NCI-H2107 (cell line): ENCODE measurements around the gene IREB2.
A peak's percentile ranks its signal among the peaks of the same experiment; 100 is the strongest.

Source experiments
- DNase-seq: peaks from one replicate; lab custom pipeline; 2025; lab: John Stamatoyannopoulos, UW

Gene IREB2

DNA sequence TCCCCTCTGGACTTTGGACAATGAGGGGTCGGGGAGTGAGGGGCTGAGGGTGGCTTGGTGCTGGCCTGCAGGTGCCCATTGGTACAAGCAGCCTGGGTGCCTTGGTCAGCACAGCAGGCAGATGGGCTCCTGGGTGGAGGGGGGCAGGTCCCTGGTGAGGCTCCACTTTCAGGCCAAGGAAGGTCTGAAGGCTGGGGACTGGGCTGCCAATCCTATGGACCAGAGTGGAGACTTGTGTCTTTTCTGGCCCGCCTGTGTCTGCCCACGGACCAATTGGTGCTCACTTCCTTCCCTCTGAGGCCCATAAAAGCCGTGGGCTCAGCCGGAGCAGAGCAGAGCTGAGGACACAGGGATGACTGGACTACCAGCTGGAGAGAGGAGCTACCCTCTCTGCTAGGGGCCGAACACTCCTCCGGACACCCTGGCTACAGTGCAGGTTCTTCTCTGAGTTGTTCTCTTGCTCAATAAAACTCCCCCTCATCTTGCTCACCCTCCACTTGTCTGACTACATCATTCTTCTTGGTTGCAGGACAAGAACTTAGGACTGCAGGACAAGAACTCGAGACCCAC is 31.9 kb upstream of the IREB2 start:
- DNase-seq, result no peak

DNA sequence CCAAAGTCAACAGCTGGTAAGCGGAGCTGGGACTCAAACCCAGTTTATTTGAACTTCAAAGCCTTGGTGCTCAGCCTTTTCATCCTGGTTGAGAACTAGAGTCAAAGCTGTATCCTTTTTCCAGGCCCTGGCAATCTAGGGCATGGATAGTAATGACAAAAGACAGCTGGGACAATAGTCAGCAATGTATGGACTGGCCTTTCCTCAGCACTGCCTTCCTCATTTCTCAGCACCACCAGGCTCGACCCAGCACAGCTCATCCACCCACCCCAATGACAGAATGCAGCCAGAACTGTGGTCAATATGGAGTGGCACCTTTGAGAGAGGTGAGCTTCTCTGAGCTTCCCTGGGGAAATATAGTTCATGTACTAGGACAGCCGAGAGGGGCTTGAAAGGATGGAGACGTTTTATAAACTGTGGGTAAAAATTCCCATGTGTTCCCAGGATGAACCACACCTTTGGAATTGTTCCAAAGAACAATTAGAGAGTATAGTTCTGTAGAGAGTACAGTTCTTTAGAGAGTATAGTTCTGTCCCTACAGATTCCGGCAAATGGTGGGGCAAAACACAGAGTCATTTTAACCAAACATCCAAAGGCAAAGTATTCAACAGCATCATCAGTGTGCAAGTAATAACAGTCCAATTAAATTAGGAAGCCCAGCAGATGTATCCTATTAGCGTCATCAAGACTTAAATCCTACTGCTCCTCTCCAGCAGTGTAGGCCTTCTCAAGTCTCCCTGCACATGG is 30.2 kb upstream of the IREB2 start:
- DNase-seq, result no peak

DNA sequence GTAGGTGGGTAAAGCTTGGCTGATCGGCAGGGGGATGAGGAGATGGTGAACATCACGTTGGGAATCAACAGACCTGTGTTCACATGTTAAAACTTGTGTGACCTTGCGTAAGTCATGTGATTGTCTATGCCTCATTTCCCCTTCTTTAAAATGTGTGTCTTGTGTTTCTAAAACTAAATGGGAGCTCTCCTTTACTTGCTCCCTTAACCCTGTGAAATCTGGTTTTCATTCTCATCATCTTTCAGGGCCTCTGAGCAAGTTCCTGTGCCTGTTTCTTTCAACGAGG is 29.7 kb upstream of the IREB2 start:
- DNase-seq, result no peak

DNA sequence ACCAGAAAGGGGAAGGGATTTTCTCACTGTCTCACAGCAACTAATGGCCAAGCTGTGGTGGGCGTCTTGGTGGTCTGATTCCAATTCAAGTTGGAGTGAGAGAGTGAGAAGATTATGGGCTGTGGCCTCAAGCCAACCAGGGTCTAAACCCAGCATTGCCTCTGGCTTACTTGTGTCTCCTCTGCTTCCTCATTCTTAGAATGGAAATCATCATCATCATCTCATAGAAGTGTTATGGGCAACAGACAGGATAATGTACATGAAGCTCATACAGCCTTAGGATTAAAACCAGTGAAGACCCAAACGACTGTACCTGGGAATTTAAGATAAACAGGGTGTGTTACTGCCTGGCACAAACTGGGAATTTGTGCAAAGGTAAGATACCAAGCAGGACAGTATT is 29.1 kb upstream of the IREB2 start:
- no peak for DNase-seq

DNA sequence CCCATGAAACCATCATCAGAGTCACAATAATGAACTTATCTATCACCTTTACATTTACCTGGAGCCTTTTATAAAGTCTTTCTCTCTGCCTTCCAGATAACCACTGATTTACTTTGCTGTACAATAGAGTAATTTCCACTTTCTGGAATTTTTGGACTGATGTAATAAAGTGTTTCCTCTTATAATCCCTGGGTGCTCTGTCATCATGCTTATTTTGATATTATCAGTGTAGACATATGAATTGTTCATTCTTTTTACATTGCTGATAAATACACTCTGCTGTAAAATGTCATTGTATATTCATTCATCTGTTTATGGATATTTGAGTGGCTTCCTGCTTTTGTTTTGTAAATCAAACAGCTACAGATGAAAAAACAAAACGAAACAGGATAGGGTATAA is 27.0 kb upstream of the IREB2 start:
- DNase-seq, result no peak

DNA sequence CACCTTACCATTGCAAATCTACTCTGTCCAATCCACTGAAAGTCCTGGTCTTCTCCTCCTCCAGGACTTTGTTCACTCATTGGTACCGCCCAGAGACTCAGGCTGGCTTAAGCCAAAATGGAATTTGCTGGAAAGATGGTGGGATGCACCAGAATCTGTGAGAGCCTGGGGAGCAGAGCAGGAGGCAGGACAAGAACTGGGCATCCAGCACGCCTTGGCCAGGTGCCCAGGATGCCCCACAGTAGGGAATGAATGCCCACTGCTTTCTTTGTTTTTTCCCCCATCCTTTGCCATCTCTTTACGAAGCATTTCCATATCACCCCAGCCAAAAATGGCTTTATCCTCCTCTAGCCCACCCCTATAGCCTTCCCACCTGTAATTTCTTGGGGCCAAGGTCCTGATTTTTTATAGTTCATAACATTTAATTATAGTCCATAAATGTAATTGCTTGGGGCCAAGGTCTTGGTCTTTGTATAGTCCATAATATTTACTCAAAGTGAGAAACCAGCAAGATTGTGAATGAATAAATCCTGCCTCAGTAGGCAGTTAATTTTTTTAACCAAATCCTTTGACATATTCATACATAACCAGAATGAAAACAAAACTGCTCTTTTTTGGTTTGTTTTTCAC is 23.3 kb upstream of the IREB2 start:
- DNase-seq, result no peak

DNA sequence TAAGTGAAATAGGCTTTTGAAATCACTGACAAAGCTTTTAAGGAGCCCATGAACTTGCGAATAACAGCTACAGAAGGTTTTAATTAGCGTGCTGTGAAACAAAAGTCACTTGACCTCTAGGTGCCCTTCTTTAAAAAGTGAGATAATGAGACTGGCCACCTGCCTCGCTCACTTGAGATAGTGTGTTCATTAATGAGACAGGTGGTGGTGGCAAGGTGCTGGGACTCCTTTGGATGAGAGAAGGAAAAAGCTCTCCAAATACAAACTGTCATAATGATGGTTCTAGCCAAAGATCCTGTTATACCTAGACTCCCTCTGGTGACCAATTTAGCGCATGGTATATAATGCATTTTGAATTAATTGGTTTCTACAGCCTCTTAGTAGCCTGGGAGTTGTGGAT is 22.7 kb upstream of the IREB2 start:
- DNase-seq, result peak; percentile 38

DNA sequence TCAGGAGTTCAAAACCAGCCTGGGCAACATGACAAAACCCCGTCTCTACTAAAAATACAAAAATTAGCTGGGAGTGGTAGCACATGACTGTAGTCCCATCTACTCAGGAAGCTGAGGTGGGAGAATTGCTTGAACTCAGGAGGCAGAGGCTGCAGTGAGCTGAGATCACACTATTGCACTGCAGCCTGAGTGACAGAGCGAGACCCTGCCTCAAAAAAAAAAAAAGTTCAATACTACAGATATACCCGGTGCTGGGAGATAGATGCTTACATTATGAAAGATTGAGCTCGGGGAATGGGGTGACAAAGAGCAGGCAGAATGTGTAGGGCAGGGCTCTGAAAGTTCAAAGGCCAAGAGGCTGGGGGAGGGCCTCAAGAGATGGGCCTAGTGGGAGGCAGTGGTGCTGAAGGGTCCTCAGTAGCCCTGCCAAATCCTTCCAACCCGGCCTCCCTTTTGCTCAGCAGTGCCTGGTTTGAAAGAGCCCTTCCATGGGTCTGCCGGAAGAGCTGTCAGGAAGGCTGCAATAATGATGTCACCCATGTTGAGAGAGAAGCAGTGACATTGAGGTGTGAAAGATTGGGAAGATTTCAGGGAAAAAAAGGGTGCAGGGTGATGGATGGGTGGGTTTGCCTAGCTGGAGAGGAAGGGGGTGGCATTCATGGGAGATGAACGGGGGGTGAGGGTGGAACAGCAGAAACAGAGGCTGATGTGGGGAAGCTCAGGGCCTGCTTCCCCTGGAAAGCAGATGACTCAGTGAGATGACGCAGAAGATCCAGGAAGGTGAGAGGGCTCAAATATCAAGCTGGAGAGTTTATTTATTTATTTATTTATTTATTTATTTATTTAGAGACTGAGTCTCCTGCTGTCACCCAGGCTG is 20.0 kb upstream of the IREB2 start:
- DNase-seq, result no peak

DNA sequence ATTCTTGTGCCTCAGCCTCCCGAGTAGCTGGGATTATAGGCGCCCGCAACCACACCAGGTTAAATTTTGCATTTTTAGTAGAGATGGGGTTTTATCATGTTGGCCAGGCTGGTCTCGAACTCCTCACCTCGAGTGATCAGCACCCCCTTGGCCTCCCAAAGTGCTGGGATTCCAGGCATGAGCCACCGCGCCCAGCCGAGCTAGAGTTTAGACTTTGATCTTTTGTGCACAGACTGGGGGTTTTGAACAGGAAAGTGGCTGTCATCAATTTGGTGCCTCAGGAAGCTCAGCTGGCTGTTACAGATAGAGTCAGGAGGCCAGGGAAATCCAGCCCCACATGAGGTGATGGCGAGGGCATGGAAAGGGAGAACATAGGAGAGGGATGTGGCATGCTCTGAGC is 19.3 kb upstream of the IREB2 start:
- DNase-seq, result no peak

DNA sequence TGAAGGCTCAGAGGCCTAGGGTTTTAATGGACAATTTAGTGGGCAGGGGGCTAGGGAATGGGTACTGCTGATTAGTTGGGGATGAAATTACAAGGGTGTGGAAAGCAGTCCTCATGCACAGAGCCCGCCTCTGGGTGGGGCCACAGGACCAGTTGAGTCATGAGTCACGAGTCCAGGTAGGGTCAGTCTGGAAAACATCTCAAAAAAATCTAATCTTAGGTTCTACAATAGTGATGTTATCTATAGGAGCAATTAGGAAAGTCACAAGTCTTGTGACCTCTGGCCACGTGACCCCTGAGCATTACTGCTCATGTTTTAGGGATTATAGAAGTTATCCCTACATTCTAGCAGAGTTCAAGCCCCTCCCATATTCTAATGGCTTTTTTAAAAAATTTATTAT is 18.6 kb upstream of the IREB2 start:
- DNase-seq, result no peak

DNA sequence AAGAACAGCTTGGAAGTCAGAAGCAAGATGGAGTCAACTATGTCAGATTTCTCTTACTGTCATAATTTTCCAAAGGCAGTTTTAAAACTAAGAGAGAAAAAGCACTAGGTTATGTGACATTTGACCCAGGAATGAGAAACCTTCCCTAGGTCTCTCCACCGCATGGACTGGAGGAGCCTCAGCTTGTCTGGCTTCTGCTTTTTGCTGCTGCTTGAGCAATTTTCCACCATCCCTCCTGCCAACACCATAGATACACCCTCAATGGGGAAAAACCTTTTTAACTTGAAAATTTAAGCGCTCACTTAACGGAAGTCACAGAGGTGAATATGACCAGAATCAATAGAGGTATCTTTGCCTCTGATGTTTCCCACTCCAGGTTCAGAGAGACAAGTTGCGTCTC is 17.8 kb upstream of the IREB2 start:
- DNase-seq, result no peak

DNA sequence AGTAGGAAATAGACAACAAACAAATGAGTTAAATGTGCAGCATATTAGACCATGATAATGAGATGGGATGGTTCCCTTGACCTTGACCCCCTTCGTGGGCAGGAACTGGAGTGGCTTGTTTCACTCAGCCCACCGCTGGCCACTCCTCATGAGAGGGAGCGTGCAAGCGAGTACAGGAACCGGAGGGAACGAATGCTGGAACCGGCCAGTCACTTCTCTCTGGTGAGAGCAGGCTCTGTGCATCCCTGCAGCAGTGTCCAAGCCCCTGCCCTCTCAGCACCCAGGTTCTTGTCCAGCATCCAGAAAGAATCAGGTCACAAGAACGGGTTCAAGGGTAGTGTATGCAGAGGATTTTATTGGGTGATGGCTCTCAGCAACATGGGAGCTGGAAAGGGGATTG is 17.2 kb upstream of the IREB2 start:
- DNase-seq, result no peak

DNA sequence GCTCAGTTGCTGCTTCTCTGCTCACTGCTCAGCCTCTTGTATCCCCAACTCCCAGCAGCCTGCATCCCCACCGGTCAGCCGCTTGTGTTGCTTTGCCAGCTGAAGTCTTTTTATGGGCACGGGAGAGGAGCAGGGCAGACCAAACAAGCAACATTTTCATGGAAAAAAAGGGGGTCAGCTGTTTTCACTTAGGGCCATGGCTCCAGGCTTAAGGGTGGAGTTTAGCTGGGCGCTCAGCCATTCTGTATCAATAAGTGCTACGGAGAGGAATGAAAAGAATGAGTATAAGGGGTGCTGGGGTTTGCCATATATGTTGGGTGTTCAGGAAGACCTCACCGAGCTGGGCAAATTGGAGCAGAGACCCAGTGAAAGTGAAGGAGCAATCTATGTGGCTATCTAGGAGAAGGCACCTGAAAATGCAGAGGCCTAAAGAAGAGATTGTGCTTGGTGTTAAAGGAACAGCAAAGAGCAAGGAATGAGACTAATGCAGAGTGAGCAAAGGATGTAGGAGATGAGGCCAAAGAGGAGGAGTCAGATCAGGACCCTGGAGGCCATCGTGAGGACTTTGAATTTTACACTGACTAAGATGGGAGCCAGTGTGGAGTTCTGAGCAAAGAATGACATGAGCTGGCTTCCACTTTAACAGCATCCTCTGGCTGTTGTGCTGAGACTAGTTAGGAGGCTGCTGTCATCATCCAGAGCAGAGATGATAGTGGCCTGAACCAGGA is 16.6 kb upstream of the IREB2 start:
- DNase-seq, result no peak

DNA sequence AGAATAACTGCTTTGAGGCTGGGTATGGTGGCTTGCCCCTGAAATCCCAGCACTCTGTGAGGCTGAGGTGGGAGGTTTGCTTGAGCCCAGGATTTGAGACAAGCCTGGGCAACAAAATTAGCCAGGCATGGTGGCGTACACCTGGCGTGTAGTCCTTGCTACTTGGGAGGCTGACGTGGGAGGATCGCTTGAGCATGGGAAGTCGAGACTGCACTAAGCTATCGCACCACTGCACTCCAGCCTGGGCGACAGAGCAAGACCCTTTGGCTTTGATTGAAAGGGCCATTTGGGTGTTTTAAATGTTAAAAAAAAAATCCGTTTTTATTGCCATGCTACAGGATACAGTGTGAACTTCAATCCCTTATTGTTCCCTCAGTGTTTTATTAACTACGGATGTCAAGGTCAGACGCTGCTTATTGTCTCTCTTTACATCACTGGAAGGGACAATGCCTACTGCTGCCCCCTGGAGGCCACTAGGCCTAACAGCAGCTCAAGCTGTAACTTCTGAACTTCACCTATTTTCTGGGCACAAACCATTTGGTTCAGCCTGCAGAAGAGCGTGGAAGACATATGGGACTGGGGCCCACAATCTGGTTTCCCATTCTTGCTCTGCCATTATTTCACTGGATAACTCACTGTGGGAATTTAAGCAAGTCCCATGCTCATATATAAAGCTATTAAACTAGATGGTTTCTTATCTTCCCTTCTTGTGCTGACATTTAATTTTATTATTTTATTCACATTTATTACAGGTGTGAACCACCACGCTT is 15.3 kb upstream of the IREB2 start:
- no peak for DNase-seq

DNA sequence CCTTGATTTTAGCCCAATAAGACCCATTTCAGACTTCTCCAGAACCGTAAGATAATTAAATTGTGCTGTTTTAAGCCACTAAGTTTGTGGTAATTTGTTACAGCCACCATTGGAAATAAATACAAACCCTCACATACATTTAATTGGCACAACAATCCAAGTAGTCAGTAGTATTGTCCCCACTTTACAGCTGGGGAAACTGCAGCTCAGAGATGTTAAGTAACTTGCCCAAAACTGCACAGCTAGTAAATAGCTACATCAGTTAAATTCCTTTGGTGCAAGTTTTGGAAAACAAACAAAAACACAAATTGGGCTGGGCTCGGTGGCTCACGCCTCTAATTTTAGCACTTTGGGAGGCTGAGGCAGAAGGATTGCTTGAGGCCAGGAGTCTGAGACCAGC is 13.3 kb upstream of the IREB2 start:
- DNase-seq, result no peak

DNA sequence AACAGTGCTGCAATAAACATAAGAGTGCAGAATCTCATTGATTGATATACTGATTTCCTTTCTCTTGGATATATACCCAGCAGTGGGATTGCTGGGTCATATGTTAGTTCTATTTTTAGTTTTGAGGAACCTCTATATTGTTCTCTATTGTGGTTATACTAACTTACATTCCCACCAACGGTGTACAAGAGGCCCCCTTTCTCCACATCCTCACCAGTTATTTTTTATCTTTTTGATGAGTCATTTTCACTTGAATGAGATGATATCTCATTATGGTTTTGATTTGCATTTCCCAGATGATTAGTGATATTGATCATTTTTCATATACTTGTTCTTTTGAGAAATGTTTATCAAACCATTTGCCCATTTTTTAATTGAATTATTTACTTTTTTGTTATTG is 12.4 kb upstream of the IREB2 start:
- DNase-seq, result no peak

DNA sequence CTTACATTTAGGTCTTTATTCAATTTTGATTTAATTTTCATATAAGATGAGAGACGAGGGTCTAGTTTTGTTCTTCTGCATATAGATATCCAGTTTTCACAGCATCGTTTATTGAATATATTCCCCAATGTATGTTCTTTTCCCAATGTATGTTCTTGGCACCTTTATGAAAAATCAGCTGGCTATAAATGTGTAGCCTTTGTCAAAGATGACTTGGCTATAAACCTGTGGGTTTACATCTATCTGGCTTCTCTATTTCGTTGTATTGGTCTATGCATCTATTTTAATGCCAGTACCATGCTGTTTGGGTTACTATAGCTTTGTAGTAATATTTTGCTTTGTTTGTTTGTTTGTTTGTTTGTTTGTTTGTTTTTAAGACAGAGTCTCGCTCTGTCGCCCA is 11.7 kb upstream of the IREB2 start:
- no peak for DNase-seq

DNA sequence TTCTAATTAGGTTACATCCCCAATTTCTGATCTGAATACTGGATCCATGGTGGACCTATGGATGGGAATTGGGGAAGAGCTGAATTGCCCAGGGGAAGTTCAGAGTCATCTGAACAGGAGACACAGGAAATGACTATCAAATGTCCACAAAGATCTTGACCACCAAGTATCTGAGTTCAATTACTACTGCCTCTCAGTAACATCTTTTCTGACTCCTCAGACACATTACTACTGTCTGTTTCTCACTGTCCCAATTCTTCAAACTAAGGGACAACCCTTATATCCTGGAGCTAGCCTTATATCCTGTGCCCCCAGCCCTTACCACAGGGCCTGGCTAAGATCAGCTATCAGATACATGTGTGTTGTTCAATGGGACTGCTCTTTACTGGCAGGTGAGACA is 10.1 kb upstream of the IREB2 start:
- no peak for DNase-seq

DNA sequence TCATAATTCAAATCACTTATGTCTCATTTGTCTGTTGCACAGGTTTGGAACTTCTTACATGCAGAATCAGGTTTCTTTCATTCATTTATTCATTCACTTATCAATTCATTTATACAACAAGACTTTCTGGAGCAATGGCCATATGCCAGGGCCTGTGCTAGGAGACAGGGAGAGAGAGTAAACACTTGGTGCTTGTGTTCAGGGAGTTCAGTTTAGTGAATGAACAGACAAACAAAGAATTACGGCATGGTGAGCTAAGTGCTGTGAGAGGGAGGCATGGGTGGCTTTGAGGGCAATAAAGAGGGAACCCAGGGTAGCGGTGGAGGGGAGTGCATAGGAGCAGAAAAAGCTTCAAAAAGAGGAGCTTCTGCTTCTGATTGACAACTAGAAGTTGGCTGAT is 8.5 kb upstream of the IREB2 start:
- no peak for DNase-seq

DNA sequence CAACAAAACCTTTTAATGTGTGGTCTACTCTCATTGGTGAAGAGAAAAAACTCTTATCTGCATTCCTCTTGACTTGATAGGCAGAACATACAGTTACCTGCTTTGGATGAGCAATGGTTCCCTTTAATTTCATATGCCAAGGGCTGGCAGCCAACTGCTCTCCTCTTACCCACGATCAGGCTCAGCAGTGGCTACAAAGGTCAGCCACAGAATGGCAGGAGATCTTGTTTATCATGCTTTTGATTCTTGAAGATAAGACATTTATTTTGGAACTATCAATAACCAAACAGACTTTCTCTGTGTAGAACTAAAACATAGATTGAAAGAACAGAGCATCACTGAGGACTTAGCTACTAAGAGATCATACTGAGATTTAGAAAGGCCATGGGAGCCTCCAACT is 6.1 kb upstream of the IREB2 start:
- no peak for DNase-seq

DNA sequence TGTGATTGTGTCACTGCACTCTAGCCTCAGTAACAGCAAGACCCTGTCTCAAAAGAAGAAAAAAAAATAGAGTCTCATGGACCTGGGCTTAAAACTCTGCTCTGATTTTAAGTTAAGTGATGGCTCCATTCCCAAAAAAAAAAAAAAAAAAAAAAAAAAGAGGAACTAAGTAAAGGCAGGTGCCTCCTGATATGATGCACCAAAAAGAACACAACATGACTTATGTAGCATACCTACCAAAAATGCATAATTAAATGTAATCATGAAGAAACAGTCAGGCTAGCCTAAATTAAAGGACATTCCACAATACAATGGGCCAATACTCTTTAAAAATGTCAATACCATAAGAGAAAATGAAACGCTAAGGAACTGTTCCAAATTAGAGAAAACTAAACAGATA is 5.4 kb upstream of the IREB2 start:
- no peak for DNase-seq

DNA sequence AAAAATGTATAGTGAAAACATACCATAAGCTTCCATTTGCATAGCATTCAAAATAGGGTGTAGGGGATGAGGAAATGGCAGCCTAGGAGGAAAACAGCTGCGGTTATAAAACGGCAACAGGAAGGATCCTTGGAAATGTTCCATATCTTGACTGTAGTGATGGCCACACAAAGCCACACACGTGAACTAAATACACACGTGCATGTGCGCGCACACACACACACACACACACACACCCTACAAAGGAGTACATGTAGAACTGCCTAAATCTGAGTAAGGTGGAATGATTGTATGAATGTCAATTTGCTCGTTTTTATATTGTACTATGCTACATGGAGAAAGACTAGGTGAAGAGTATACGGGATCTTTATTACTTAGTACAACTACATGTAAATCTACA is 3.9 kb upstream of the IREB2 start:
- DNase-seq, result no peak
